ENCODE data around the gene ZBTB20. TPM values are rescaled to one million over a fixed set of nuclear protein-coding genes. Genes with fewer than 3 reads are reported as not detected.

ZBTB20 gene
- total RNA-seq, 1 experiment from 2014 or later = 12.8 TPM

DNA sequence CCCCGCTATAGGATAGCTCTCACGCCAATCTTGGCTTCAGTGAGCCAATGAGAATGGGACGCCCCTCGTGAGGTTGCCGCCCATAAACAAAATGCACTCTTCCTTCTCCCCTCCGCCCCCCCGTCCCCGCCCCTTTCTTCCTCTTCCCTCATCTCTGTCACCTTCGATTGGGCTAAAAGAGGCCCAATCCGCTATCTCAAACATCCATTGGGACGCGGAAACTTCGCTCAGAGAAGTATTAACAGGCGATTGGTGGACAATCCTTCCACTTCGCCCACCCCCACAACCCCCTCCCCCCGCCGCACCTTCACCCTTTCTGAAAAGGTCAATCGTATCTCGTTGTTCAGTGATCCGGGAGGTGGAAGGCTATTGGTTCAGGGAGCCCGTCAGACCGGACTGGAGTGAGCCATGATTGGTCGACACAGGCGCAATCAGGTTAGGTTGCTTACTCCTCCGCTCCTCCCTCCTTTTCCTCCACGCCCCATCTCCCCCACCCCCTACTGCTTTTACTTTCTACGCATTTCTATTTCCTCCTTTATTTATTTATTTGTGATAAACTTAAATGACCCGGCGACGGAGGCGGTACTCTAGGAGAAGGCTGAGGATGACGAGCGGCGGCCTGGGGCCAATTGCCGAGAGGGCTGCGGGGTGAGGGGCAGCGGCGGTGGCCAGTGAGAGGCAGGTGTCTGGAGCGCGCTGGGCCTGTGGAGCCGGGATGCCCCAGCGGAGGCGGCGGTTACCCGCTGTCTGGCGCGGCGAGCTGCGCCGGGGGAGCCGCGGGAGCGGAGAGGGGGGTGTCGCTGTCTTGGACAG lies 447 bp upstream of the ZBTB20 start:
- peaks cover 13% of the 10 kb centered on the region for H3K36me3 Mint-ChIP-seq (ENCODE audit: insufficient read depth, unreplicated experiment)
- H3K4me1 Mint-ChIP-seq (ENCODE audit: low read depth, unreplicated experiment) = no peaks in the 10 kb centered on the region
- no peaks in the 10 kb centered on the region for H3K9me3 Mint-ChIP-seq (ENCODE audit: unreplicated experiment)
- peak overlapping the region; percentile 93 for H3K4me3 Mint-ChIP-seq (ENCODE audit: unreplicated experiment)
- Histone ChIP-seq H3K36me3 (ENCODE audit: control insufficient read depth, insufficient read depth, low read length) (no peaks in the 10 kb centered on the region), H3K27me3 (replicated peaks; ENCODE audit: control insufficient read depth, insufficient read depth, low read length) (no peaks in the 10 kb centered on the region), H3K4me3 (ENCODE audit: low read depth, low read length) (peak overlapping the region; percentile 82), H3K9me3 (no peaks in the 10 kb centered on the region), H3K4me1 (no peaks in the 10 kb centered on the region)
- TF ChIP-seq CTCF (IDR thresholded peaks at IDR 0.05; ENCODE audit: insufficient read depth in 1 of 2, low read depth in 1 of 2, low read length in 1 of 2, severe bottlenecking in 1 of 2, unreplicated experiment in 1 of 2) = no peak
- BruUV-seq (replicated peaks) = no TSS peak
- CTCF ChIA-PET = no interaction called here
- peaks cover 8% of the 10 kb centered on the region for H3K27me3 Mint-ChIP-seq (ENCODE audit: insufficient read depth, unreplicated experiment)
- intact Hi-C loops (cut with micrococcal nuclease; ENCODE audit: unreplicated experiment) = loop anchor here (2.0 kb wide), 2 partner anchors 321 to 637 kb away; no protein-coding TSS in a partner anchor
- POLR2A ChIA-PET = no interaction called here
- peak; percentile 95 to 98 for DNase-seq
- H3K27ac Mint-ChIP-seq (ENCODE audit: unreplicated experiment) = peak overlapping the region; percentile 89

GRCh38 chr3:115146032-115146417 lies 1.1 kb downstream of the ZBTB20 start:
- Mint-ChIP-seq H3K9me3 (ENCODE audit: unreplicated experiment) (no peaks in the 10 kb centered on the region), H3K36me3 (ENCODE audit: insufficient read depth, unreplicated experiment) (peaks cover 13% of the 10 kb centered on the region), H3K27me3 (ENCODE audit: insufficient read depth, unreplicated experiment) (peaks cover 8% of the 10 kb centered on the region), H3K27ac (ENCODE audit: unreplicated experiment) (no peak overlapping the region), H3K4me3 (ENCODE audit: unreplicated experiment) (peak overlapping the region; percentile 93), H3K4me1 (ENCODE audit: low read depth, unreplicated experiment) (no peaks in the 10 kb centered on the region)
- intact Hi-C loops (cut with micrococcal nuclease; ENCODE audit: unreplicated experiment) = loop anchor here (2.0 kb wide), 2 partner anchors 319 to 639 kb away; no protein-coding TSS in a partner anchor
- H3K27me3 ChIP-seq (replicated peaks; ENCODE audit: control insufficient read depth, insufficient read depth, low read length) = no peaks in the 10 kb centered on the region
- ChIA-PET CTCF (no interaction called here), POLR2A (interaction anchor here (0.7 kb wide), 2 partner anchors 567 to 679 kb away, joined by 3 to 8 read pairs; no protein-coding TSS in a partner anchor)
- H3K36me3 ChIP-seq (ENCODE audit: control insufficient read depth, insufficient read depth, low read length) = no peaks in the 10 kb centered on the region
- H3K9me3 ChIP-seq = no peaks in the 10 kb centered on the region
- no TSS peak for BruUV-seq (replicated peaks)
- no peak for DNase-seq
- TF ChIP-seq CTCF (IDR thresholded peaks at IDR 0.05; ENCODE audit: insufficient read depth in 1 of 2, low read depth in 1 of 2, low read length in 1 of 2, severe bottlenecking in 1 of 2, unreplicated experiment in 1 of 2) = no peak
- H3K4me1 ChIP-seq = no peaks in the 10 kb centered on the region
- H3K4me3 ChIP-seq (ENCODE audit: low read depth, low read length) = peak overlapping the region; percentile 82

GRCh38 chr3:115141033-115141757 lies 5.9 kb downstream of the ZBTB20 start:
- no peaks in the 10 kb centered on the region for H3K4me1 Mint-ChIP-seq (ENCODE audit: low read depth, unreplicated experiment)
- DNase-seq = no peak
- no peak overlapping the region for H3K27ac Mint-ChIP-seq (ENCODE audit: unreplicated experiment)

More at GRCh38 chr3:115141033-115141757, 5.9 kb downstream of the ZBTB20 start:
- no peaks in the 10 kb centered on the region for H3K36me3 Mint-ChIP-seq (ENCODE audit: insufficient read depth, unreplicated experiment)
- no TSS peak for BruUV-seq (replicated peaks)
- Histone ChIP-seq H3K4me3 (ENCODE audit: low read depth, low read length) (no peak overlapping the region), H3K36me3 (ENCODE audit: control insufficient read depth, insufficient read depth, low read length) (no peaks in the 10 kb centered on the region), H3K9me3 (no peaks in the 10 kb centered on the region), H3K27me3 (replicated peaks; ENCODE audit: control insufficient read depth, insufficient read depth, low read length) (no peaks in the 10 kb centered on the region), H3K4me1 (no peaks in the 10 kb centered on the region)
- ChIA-PET POLR2A (no interaction called here), CTCF (no interaction called here)
- no peak overlapping the region for H3K4me3 Mint-ChIP-seq (ENCODE audit: unreplicated experiment)
- H3K9me3 Mint-ChIP-seq (ENCODE audit: unreplicated experiment) = no peaks in the 10 kb centered on the region
- no peak for TF ChIP-seq CTCF (IDR thresholded peaks at IDR 0.05; ENCODE audit: insufficient read depth in 1 of 2, low read depth in 1 of 2, low read length in 1 of 2, severe bottlenecking in 1 of 2, unreplicated experiment in 1 of 2)
- intact Hi-C loops (cut with micrococcal nuclease; ENCODE audit: unreplicated experiment) = no loop called here
- peaks cover 5% of the 10 kb centered on the region for H3K27me3 Mint-ChIP-seq (ENCODE audit: insufficient read depth, unreplicated experiment)

All from Caco-2 (cell line).